DND-41 (cell line): Measurements from ENCODE around the gene FAM180B.

ENCODE experiments used
- ATAC-seq: fragments of 200-7000 bp; cut with Tn5 transposase; 3 replicates; pipeline ENCODE4 v1.9.1; 2021; ENCODE audit warnings: low read depth; ENCODE audit not compliant: insufficient read depth
- DNase-seq: peaks from one replicate; pipeline ENCODE4 v3.0.0-alpha.2; 2020
- H2AFZ ChIP-seq: 2 replicates; pipeline ENCODE4 v1.6.0; 2012; ENCODE audit warnings: low read depth, low read length
- H3K27ac ChIP-seq: 2 replicates; pipeline ENCODE4 v1.5.1; 2012; ENCODE audit warnings: low read length, inconsistent platforms
- H3K27me3 ChIP-seq: fragments of 200-600 bp; sonication (generic); 2 replicates; pipeline ENCODE4 v1.6.0; 2012; ENCODE audit warnings: low read length, mild to moderate bottlenecking, inconsistent platforms; ENCODE audit not compliant: insufficient read depth, poor library complexity
- H3K36me3 ChIP-seq: 2 replicates; pipeline ENCODE4 v1.5.1; 2012; ENCODE audit warnings: low read length, inconsistent platforms; ENCODE audit not compliant: insufficient read depth
- H3K4me1 ChIP-seq: 2 replicates; pipeline ENCODE4 v1.5.1; 2012; ENCODE audit warnings: mild to moderate bottlenecking, low read length; ENCODE audit not compliant: insufficient read depth
- H3K4me2 ChIP-seq: 2 replicates; pipeline ENCODE4 v1.6.0; 2012; ENCODE audit warnings: mild to moderate bottlenecking, moderate library complexity, low read length, inconsistent platforms; ENCODE audit not compliant: insufficient read depth
- H3K4me3 ChIP-seq, 2 experiments: fragments of 200-600 bp in 1 of 2; shearing (Covaris generic) in 1 of 2; 2 replicates each; pipeline ENCODE4 v1.5.1; 2012 to 2016; ENCODE audit warnings: inconsistent platforms in 2 of 2, low read length in 2 of 2, mild to moderate bottlenecking in 2 of 2, low read depth in 1 of 2, moderate library complexity in 1 of 2
- H3K79me2 ChIP-seq: 2 replicates; pipeline ENCODE4 v1.6.0; 2012; ENCODE audit warnings: low read length, inconsistent platforms; ENCODE audit not compliant: insufficient read depth
- H3K9ac ChIP-seq: 2 replicates; pipeline ENCODE4 v1.6.0; 2012; ENCODE audit warnings: low read depth, mild to moderate bottlenecking, inconsistent platforms, low read length, moderate library complexity
- H3K9me3 ChIP-seq: 2 replicates; pipeline ENCODE4 v1.5.1; 2012; ENCODE audit warnings: low read length, moderate library complexity, mild to moderate bottlenecking, inconsistent platforms; ENCODE audit not compliant: insufficient read depth, severe bottlenecking
- H4K20me1 ChIP-seq: 2 replicates; pipeline ENCODE4 v1.6.0; 2012; ENCODE audit warnings: low read length; ENCODE audit not compliant: insufficient read depth
- EZH2 ChIP-seq: IDR thresholded peaks from 3 replicates; pipeline ENCODE4 v1.6.1; 2012; ENCODE audit warnings: borderline replicate concordance, low read depth, mild to moderate bottlenecking, moderate library complexity, low read length, inconsistent platforms; ENCODE audit not compliant: severe bottlenecking
- TF ChIP-seq, protein P1 (sequence below): IDR thresholded peaks from 2 replicates; pipeline ENCODE4 v1.5.1; 2012; ENCODE audit warnings: borderline replicate concordance, low read length, moderate library complexity, mild to moderate bottlenecking; ENCODE audit not compliant: poor library complexity, severe bottlenecking; ENCODE audit errors: extremely low read depth

The FAM180B gene

DNA sequence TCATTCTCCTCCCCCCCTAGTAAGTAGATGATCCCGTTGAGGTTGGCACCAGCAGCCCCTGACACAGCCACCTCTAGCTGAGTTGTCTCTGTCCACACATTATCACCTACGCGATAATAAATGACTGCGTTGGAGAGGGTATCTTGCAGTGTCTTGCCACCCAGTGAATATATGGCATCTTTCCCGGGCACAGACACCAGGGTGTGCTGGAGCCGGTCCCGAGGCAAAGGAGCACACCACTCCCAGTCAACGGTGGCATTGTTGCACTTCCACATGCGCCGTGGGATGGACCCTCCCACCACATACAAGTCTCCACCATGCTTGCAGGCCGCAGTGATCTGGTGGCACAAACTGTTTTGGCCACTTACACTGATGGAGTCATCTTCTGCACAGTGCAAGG, 13.2 kb upstream of the FAM180B start:
- Histone ChIP-seq H3K4me2 (0 out of 2 replicates have a peak overlapping the region, but pooled peaks have one; percentile 19), H3K79me2 (peaks cover 77% of the 10 kb centered on the region), H3K27me3 (no peaks in the 10 kb centered on the region), H4K20me1 (peaks cover 13% of the 10 kb centered on the region; the same call in 1 of the 2 replicates), H3K4me3 (no peak overlapping the region), H3K9me3 (no peaks in the 10 kb centered on the region), H3K36me3 (peaks cover 86% of the 10 kb centered on the region), H3K4me1 (peaks cover 19% of the 10 kb centered on the region), H2AFZ (no peak overlapping the region), H3K9ac (no peak overlapping the region), H3K27ac (no peak overlapping the region)
- ATAC-seq, result no peak; the same call in 2 of the 3 replicates
- DNase-seq, result no peak
- TF ChIP-seq, protein P1, sequence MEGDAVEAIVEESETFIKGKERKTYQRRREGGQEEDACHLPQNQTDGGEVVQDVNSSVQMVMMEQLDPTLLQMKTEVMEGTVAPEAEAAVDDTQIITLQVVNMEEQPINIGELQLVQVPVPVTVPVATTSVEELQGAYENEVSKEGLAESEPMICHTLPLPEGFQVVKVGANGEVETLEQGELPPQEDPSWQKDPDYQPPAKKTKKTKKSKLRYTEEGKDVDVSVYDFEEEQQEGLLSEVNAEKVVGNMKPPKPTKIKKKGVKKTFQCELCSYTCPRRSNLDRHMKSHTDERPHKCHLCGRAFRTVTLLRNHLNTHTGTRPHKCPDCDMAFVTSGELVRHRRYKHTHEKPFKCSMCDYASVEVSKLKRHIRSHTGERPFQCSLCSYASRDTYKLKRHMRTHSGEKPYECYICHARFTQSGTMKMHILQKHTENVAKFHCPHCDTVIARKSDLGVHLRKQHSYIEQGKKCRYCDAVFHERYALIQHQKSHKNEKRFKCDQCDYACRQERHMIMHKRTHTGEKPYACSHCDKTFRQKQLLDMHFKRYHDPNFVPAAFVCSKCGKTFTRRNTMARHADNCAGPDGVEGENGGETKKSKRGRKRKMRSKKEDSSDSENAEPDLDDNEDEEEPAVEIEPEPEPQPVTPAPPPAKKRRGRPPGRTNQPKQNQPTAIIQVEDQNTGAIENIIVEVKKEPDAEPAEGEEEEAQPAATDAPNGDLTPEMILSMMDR, result no peak
- no peak for TF ChIP-seq EZH2

DNA sequence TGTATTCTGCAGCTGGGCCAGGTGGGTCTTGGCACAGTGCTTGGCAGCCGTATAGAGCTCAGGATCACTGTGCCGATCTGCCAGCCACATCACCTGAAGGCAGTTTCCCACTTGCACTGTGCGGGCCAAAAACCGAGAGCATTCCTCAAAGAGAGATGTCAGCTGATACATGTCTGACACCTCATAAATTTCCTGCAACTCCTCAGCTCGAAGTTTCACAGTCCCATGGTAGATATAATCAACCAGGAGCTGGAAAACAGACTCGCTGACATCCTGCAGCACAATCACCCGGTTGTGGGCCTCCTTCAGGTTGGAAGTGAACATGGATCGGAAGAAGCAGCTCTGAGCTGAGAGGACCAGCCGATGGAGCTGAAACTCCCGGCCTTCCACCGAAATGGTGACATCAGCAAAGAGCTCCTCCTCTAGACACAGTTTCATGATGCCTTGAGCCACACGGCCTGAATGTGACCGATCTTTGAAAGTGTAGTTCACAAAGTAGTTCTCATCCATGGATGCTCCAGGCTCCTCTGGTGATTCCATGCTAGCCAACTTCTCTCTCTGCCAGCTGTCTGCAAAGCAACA, 8.9 kb upstream of the FAM180B start:
- H3K79me2 ChIP-seq, result peaks cover 77% of the 10 kb centered on the region
- peak overlapping the region; percentile 89 to 95; a peak in 3 of 4 replicates for H3K4me3 ChIP-seq
- H3K27me3 ChIP-seq, result no peaks in the 10 kb centered on the region
- no peaks in the 10 kb centered on the region for H3K9me3 ChIP-seq
- no peak for DNase-seq
- no peak for ATAC-seq
- H2AFZ ChIP-seq, result no peak overlapping the region
- peaks cover 44% of the 10 kb centered on the region for H3K4me1 ChIP-seq
- H3K4me2 ChIP-seq, result peak overlapping the region; percentile 97
- peak overlapping the region; percentile 89 for H3K9ac ChIP-seq
- peaks cover 10% of the 10 kb centered on the region; the same call in 1 of the 2 replicates for H4K20me1 ChIP-seq
- H3K36me3 ChIP-seq, result peaks cover 78% of the 10 kb centered on the region
- TF ChIP-seq, protein P1, result no peak
- no peak for TF ChIP-seq EZH2
- H3K27ac ChIP-seq, result peak overlapping the region; percentile 96; the same call in 1 of the 2 replicates

DNA sequence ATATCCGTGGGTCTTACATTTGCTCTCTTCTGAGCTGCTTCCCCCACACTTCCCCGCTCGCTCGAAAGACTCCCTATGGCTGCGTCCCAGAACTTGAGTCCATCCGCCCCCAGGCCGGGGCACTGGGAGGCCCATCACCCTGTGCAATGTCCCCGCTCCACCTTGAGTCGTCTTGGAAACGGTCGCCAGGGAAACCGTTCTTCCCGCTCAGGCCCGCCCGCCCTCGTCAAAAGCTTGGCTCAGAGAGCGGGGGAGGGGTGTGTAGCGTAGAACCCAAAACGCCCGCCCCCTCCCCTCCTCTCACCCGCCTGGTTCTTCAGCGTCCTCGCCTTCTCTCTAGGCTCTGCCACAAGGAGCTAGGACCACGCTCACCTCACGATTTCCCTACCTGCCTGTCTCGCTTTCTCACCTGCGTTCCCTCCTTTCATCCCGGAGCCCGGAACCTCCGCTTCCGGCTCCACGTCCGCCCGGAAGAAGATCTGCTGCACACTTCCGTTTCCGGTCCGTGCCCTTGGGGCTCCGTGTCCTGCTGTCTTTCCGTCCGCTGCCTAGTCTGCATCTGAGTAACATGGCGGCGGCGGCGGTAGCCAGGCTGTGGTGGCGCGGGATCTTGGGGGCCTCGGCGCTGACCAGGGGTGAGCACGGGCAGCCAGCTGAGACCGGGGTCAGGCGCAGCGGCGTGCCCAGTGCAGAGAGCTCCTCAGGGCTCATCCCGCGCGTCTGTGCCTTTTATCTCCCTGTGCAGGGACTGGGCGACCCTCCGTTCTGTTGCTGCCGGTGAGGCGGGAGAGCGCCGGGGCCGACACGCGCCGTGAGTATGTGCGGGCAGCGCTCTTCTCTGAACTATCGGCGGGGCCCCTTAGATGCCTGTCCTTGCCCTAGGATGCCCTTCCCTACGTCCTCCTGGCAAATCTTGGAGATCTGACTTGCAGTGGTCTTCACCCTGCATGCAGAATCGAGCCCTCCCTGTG, 7.7 kb upstream of the FAM180B start, which contains the start of the genes KBTBD4 and NDUFS3:
Gene KBTBD4, minus strand, starts transcription at position 447 of the 971 bp plus-strand sequence. Its CDS starts 19 bp downstream, at position 428.
Gene NDUFS3, plus strand, starts transcription at position 551 of the 971 bp plus-strand sequence. Its CDS starts 18 bp downstream, at position 569.
- Histone ChIP-seq H3K36me3 (peaks cover 78% of the 10 kb centered on the region), H3K27me3 (no peaks in the 10 kb centered on the region)
- ATAC-seq, result peak; percentile 92

More for the DNA sequence above, 7.7 kb upstream of the FAM180B start, which contains the start of the genes KBTBD4 and NDUFS3:
- DNase-seq, result peak; percentile 88
- Histone ChIP-seq H3K79me2 (peaks cover 65% of the 10 kb centered on the region), H3K4me2 (peak within 1 kb of the TSS; percentile 97), H4K20me1 (peaks cover 7% of the 10 kb centered on the region; the same call in 1 of the 2 replicates), H3K9ac (peak within 1 kb of the TSS; percentile 89), H3K9me3 (no peaks in the 10 kb centered on the region), H3K27ac (peak within 1 kb of the TSS; percentile 96), H3K4me3 (peak within 1 kb of the TSS; percentile 89 to 95), H2AFZ (peak within 1 kb of the TSS; percentile 97), H3K4me1 (peaks cover 42% of the 10 kb centered on the region)
- TF ChIP-seq, protein P1, result no peak
- TF ChIP-seq EZH2, result no peak
